DND-41 (cell line): ENCODE measurements around the gene DOK4.

Experiments
- ATAC-seq: fragments of 200-7000 bp; cut with Tn5 transposase; 3 replicates; pipeline ENCODE4 v1.9.1; 2021; ENCODE audit warnings: low read depth; ENCODE audit not compliant: insufficient read depth
- DNase-seq: peaks from one replicate; pipeline ENCODE4 v3.0.0-alpha.2; 2020
- H2AFZ ChIP-seq: 2 replicates; pipeline ENCODE4 v1.6.0; 2012; ENCODE audit warnings: low read depth, low read length
- H3K27ac ChIP-seq: 2 replicates; pipeline ENCODE4 v1.5.1; 2012; ENCODE audit warnings: low read length, inconsistent platforms
- H3K27me3 ChIP-seq: fragments of 200-600 bp; sonication (generic); 2 replicates; pipeline ENCODE4 v1.6.0; 2012; ENCODE audit warnings: low read length, mild to moderate bottlenecking, inconsistent platforms; ENCODE audit not compliant: insufficient read depth, poor library complexity
- H3K36me3 ChIP-seq: 2 replicates; pipeline ENCODE4 v1.5.1; 2012; ENCODE audit warnings: low read length, inconsistent platforms; ENCODE audit not compliant: insufficient read depth
- H3K4me1 ChIP-seq: 2 replicates; pipeline ENCODE4 v1.5.1; 2012; ENCODE audit warnings: mild to moderate bottlenecking, low read length; ENCODE audit not compliant: insufficient read depth
- H3K4me2 ChIP-seq: 2 replicates; pipeline ENCODE4 v1.6.0; 2012; ENCODE audit warnings: mild to moderate bottlenecking, moderate library complexity, low read length, inconsistent platforms; ENCODE audit not compliant: insufficient read depth
- H3K4me3 ChIP-seq, 2 experiments: fragments of 200-600 bp in 1 of 2; shearing (Covaris generic) in 1 of 2; 2 replicates each; pipeline ENCODE4 v1.5.1; 2012 to 2016; ENCODE audit warnings: inconsistent platforms in 2 of 2, low read length in 2 of 2, mild to moderate bottlenecking in 2 of 2, low read depth in 1 of 2, moderate library complexity in 1 of 2
- H3K79me2 ChIP-seq: 2 replicates; pipeline ENCODE4 v1.6.0; 2012; ENCODE audit warnings: low read length, inconsistent platforms; ENCODE audit not compliant: insufficient read depth
- H3K9ac ChIP-seq: 2 replicates; pipeline ENCODE4 v1.6.0; 2012; ENCODE audit warnings: low read depth, mild to moderate bottlenecking, inconsistent platforms, low read length, moderate library complexity
- H3K9me3 ChIP-seq: 2 replicates; pipeline ENCODE4 v1.5.1; 2012; ENCODE audit warnings: low read length, moderate library complexity, mild to moderate bottlenecking, inconsistent platforms; ENCODE audit not compliant: insufficient read depth, severe bottlenecking
- H4K20me1 ChIP-seq: 2 replicates; pipeline ENCODE4 v1.6.0; 2012; ENCODE audit warnings: low read length; ENCODE audit not compliant: insufficient read depth
- EZH2 ChIP-seq: IDR thresholded peaks from 3 replicates; pipeline ENCODE4 v1.6.1; 2012; ENCODE audit warnings: borderline replicate concordance, low read depth, mild to moderate bottlenecking, moderate library complexity, low read length, inconsistent platforms; ENCODE audit not compliant: severe bottlenecking
- TF ChIP-seq, protein P1 (sequence below): IDR thresholded peaks from 2 replicates; pipeline ENCODE4 v1.5.1; 2012; ENCODE audit warnings: borderline replicate concordance, low read length, moderate library complexity, mild to moderate bottlenecking; ENCODE audit not compliant: poor library complexity, severe bottlenecking; ENCODE audit errors: extremely low read depth

The DOK4 gene

DNA sequence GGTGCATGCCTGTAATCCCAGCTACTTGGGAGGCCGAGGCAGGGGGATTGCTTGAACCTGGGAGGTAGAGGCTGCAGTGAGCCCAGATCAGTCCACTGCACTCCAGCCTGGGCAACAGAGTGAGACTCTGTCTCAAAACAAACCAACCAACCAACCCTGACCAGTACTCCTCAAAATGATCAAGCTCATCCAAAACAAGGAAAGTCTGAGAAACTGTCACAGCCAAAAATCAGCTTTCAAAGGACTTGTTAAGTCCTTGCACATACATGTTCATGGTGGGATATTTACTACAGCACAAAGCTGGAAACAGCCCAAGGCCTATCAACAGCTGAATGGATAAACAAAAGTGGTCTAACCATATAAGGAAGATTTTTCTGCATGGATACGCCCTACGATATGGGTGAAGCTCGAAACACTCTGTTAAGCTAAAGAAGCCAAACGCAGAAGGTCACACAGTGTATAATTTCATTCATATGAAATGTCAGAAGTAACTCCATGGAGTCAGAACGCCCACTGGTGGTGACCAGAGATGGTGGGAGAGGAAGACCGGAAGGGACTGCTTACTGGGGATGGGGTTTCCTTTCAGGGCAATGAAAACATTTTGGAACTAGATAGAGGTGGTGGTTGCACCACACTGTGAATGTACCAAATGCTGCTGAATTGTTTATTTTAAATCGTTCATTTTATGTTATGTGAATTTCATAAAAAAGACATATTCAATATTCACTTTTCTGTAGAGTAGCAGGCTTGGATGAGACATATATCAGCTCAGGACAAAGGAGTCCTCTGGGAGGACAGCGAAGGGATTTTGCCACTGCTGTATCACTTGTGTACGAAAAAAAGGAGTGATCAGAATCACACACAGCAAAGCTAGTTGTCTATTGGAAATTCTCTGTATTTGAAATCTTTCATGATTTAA, 64.0 kb downstream of the DOK4 start:
- no peak overlapping the region for H3K27ac ChIP-seq
- peaks cover 8% of the 10 kb centered on the region for H3K4me1 ChIP-seq
- DNase-seq (no peak), ATAC-seq (no peak)
- peaks cover 3% of the 10 kb centered on the region; the same call in 1 of the 2 replicates for H3K36me3 ChIP-seq
- H3K4me2 ChIP-seq: no peak overlapping the region
- H3K4me3 ChIP-seq: no peak overlapping the region
- H4K20me1 ChIP-seq: no peaks in the 10 kb centered on the region
- TF ChIP-seq, protein P1, sequence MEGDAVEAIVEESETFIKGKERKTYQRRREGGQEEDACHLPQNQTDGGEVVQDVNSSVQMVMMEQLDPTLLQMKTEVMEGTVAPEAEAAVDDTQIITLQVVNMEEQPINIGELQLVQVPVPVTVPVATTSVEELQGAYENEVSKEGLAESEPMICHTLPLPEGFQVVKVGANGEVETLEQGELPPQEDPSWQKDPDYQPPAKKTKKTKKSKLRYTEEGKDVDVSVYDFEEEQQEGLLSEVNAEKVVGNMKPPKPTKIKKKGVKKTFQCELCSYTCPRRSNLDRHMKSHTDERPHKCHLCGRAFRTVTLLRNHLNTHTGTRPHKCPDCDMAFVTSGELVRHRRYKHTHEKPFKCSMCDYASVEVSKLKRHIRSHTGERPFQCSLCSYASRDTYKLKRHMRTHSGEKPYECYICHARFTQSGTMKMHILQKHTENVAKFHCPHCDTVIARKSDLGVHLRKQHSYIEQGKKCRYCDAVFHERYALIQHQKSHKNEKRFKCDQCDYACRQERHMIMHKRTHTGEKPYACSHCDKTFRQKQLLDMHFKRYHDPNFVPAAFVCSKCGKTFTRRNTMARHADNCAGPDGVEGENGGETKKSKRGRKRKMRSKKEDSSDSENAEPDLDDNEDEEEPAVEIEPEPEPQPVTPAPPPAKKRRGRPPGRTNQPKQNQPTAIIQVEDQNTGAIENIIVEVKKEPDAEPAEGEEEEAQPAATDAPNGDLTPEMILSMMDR: peak; percentile 39
- no peak for TF ChIP-seq EZH2
- H3K9me3 ChIP-seq: no peaks in the 10 kb centered on the region
- no peaks in the 10 kb centered on the region for H3K27me3 ChIP-seq
- no peaks in the 10 kb centered on the region for H3K79me2 ChIP-seq
- no peak overlapping the region for H3K9ac ChIP-seq
- H2AFZ ChIP-seq: no peak overlapping the region
